ENCODE data around the gene TEKT4. TPM values are rescaled to one million over a fixed set of nuclear protein-coding genes. Genes with fewer than 3 reads are reported as not detected.

Gene TEKT4
- total and polyA plus RNA-seq, 2 of the 13 experiments (the other 11 are each of a cell fraction or from before 2014, with no cell fraction given), result not detected

DNA sequence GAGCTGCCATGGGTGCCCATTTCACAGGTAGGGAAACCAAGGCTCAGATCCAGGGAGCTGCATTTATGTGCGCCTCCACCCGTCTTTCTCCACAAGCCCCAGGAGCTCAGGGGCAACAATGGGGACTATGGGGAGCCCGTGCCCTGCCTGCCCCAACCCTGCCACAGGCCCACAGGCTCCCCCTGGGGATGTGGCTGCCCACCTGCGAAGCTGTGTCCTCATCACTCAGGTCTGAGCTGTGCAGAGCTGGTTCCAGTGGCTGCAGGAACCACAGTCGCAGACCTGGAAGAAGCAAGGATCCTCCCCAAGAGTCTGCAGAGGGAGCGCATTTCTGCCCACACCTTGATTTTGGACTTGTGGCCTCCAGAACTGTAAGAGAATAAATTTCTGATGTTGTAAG lies 9.8 kb downstream of the TEKT4 start:
- DNase-seq (ENCODE audit: low spot score) (no peak), ATAC-seq (no peak), FAIRE-seq (no peak)
- 0 out of 2 replicates have a peak, but pooled peaks cover 7% of the 10 kb centered on the region for H4K20me1 ChIP-seq (ENCODE audit: insufficient read depth, low read length)
- TF ChIP-seq, protein P1, sequence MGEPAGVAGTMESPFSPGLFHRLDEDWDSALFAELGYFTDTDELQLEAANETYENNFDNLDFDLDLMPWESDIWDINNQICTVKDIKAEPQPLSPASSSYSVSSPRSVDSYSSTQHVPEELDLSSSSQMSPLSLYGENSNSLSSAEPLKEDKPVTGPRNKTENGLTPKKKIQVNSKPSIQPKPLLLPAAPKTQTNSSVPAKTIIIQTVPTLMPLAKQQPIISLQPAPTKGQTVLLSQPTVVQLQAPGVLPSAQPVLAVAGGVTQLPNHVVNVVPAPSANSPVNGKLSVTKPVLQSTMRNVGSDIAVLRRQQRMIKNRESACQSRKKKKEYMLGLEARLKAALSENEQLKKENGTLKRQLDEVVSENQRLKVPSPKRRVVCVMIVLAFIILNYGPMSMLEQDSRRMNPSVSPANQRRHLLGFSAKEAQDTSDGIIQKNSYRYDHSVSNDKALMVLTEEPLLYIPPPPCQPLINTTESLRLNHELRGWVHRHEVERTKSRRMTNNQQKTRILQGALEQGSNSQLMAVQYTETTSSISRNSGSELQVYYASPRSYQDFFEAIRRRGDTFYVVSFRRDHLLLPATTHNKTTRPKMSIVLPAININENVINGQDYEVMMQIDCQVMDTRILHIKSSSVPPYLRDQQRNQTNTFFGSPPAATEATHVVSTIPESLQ (CRISPR knock-in tag; conservative IDR thresholded peaks at IDR 0.05), result no peak
- 0 out of 2 replicates have a peak, but pooled peaks have one; percentile 43 for TF ChIP-seq ZNF629 (CRISPR knock-in tag; conservative IDR thresholded peaks at IDR 0.05)
- H3K4me2 ChIP-seq (ENCODE audit: low read depth, low read length), result no peak overlapping the region
- no peaks in the 10 kb centered on the region for H3K36me3 ChIP-seq (replicated peaks in 1 of 2; ENCODE audit: control insufficient read depth in 1 of 2, insufficient read depth in 2 of 2, low read length in 2 of 2)
- POLR2A ChIA-PET, result no interaction called here
- H3K4me3 ChIP-seq (replicated peaks in 1 of 3; ENCODE audit: insufficient read depth in 1 of 3, low read depth in 2 of 3, low read length in 3 of 3), result no peak overlapping the region
- CTCF ChIA-PET (ENCODE audit: low intra/inter-chr PET ratio, low total read pairs), result no interaction called here
- WGBS (ENCODE audit: low lambda C conversion rate), result 0% methylated on average over 2 of the region's 6 CpGs
- H3K27me3 ChIP-seq (ENCODE audit: control insufficient read depth in 1 of 2, insufficient read depth in 2 of 2, low read length in 2 of 2), result peaks cover 0 to 7% of the 10 kb centered on the region in 2 experiments; a peak in 2 of 5 replicates
- no TSS peak for BruUV-seq (replicated peaks)
- no peaks in the 10 kb centered on the region for H3K9me3 ChIP-seq (ENCODE audit: low read length)
- no peak overlapping the region for H3K27ac ChIP-seq (ENCODE audit: extremely low read length, insufficient read depth, low read length)
- intact Hi-C loops (cut with micrococcal nuclease; ENCODE audit: unreplicated experiment) (no loop called here), in situ Hi-C loops (cut with HindIII; ENCODE audit: extremely low pct_ligation_motif_present, low pct_unique_long_range_greater_than_20kb) (no loop called here)
- H3K9ac ChIP-seq (ENCODE audit: insufficient read depth, low read depth, low read length), result no peak overlapping the region
- no peaks in the 10 kb centered on the region for H3K4me1 ChIP-seq (ENCODE audit: insufficient read depth, low read length)
- no peak overlapping the region for H2AFZ ChIP-seq (ENCODE audit: low read length)
- no peaks in the 10 kb centered on the region for H3K79me2 ChIP-seq (ENCODE audit: insufficient read depth, low read length)

DNA sequence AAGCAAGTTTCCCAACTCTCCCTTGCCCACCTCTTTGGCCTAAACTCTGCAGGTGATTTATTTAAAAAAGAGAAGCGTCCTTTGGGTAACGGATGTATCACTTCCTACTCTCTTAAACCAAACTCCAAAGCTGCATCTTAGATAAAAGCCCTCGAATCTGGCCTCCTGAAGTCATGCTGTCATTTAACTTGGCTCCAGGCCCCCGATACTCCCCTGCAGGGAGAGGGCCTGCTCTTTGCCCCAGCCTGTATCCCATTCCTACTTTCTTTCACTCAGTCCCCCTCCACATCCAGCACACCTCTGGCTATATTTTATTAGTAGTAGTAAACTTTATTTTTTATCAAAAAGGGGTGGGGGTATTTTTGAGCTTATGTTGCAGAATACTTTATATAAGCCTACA lies 19.0 kb downstream of the TEKT4 start:
- no peaks in the 10 kb centered on the region for H3K4me1 ChIP-seq (ENCODE audit: insufficient read depth, low read length)
- no peak overlapping the region for H3K27ac ChIP-seq (ENCODE audit: extremely low read length, insufficient read depth, low read length)
- H4K20me1 ChIP-seq (ENCODE audit: insufficient read depth, low read length), result no peaks in the 10 kb centered on the region
- intact Hi-C loops (cut with micrococcal nuclease; ENCODE audit: unreplicated experiment), result no loop called here
- CTCF ChIA-PET (ENCODE audit: low intra/inter-chr PET ratio, low total read pairs), result no interaction called here
- ATAC-seq (no peak), FAIRE-seq (no peak), DNase-seq (ENCODE audit: low spot score) (no peak)
- H3K4me3 ChIP-seq (replicated peaks in 1 of 3; ENCODE audit: insufficient read depth in 1 of 3, low read depth in 2 of 3, low read length in 3 of 3), result no peak overlapping the region
- POLR2A ChIA-PET, result no interaction called here
- no TSS peak for BruUV-seq (replicated peaks)
- H3K9ac ChIP-seq (ENCODE audit: insufficient read depth, low read depth, low read length), result no peak overlapping the region
- in situ Hi-C loops (cut with HindIII; ENCODE audit: extremely low pct_ligation_motif_present, low pct_unique_long_range_greater_than_20kb), result no loop called here
- H3K79me2 ChIP-seq (ENCODE audit: insufficient read depth, low read length), result no peaks in the 10 kb centered on the region
- H3K4me2 ChIP-seq (ENCODE audit: low read depth, low read length), result no peak overlapping the region
- H3K36me3 ChIP-seq (replicated peaks in 1 of 2; ENCODE audit: control insufficient read depth in 1 of 2, insufficient read depth in 2 of 2, low read length in 2 of 2), result no peaks in the 10 kb centered on the region
- H2AFZ ChIP-seq (ENCODE audit: low read length), result no peak overlapping the region
- 6% methylated on average over 4 of the region's 4 CpGs for WGBS (ENCODE audit: low lambda C conversion rate)
- H3K27me3 ChIP-seq (ENCODE audit: control insufficient read depth in 1 of 2, insufficient read depth in 2 of 2, low read length in 2 of 2), result peaks cover 1 to 5% of the 10 kb centered on the region in 2 experiments; a peak in 2 of 5 replicates
- no peaks in the 10 kb centered on the region for H3K9me3 ChIP-seq (ENCODE audit: low read length)
- no peak for TF ChIP-seq ZNF567 (CRISPR knock-in tag; IDR thresholded peaks at IDR 0.05; ENCODE audit: borderline replicate concordance)
- TF ChIP-seq TCF12 (IDR thresholded peaks at IDR 0.05), result no peak
- no peak for TF ChIP-seq TCF12 (CRISPR knock-in tag; IDR thresholded peaks at IDR 0.05)
- no peak for TF ChIP-seq ETV5 (CRISPR knock-in tag; IDR thresholded peaks at IDR 0.05; ENCODE audit: borderline replicate concordance)
- no peak for TF ChIP-seq ZNF44 (CRISPR knock-in tag; IDR thresholded peaks at IDR 0.05)
- no peak for TF ChIP-seq RXRA (CRISPR knock-in tag; IDR thresholded peaks at IDR 0.05)
- TF ChIP-seq, protein P2, sequence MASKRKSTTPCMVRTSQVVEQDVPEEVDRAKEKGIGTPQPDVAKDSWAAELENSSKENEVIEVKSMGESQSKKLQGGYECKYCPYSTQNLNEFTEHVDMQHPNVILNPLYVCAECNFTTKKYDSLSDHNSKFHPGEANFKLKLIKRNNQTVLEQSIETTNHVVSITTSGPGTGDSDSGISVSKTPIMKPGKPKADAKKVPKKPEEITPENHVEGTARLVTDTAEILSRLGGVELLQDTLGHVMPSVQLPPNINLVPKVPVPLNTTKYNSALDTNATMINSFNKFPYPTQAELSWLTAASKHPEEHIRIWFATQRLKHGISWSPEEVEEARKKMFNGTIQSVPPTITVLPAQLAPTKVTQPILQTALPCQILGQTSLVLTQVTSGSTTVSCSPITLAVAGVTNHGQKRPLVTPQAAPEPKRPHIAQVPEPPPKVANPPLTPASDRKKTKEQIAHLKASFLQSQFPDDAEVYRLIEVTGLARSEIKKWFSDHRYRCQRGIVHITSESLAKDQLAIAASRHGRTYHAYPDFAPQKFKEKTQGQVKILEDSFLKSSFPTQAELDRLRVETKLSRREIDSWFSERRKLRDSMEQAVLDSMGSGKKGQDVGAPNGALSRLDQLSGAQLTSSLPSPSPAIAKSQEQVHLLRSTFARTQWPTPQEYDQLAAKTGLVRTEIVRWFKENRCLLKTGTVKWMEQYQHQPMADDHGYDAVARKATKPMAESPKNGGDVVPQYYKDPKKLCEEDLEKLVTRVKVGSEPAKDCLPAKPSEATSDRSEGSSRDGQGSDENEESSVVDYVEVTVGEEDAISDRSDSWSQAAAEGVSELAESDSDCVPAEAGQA (IDR thresholded peaks at IDR 0.05; ENCODE audit: low read depth), result no peak
- TF ChIP-seq, protein P2 (CRISPR knock-in tag; IDR thresholded peaks at IDR 0.05; ENCODE audit: borderline replicate concordance), result no peak

Measured in HepG2 (cell line).